HepG2 (cell line): ENCODE measurements around the gene PDE6C. TPM values are rescaled to one million over a fixed set of nuclear protein-coding genes. Genes with fewer than 3 reads are reported as not detected.
A peak's percentile ranks its signal among the peaks of the same experiment; 100 is the strongest.

Experiments
- ATAC-seq: fragments of 200-7000 bp; cut with Tn5 transposase; 3 replicates; pipeline ENCODE4 v1.9.1; 2020; ENCODE audit warnings: mild to moderate bottlenecking, moderate library complexity
- BruUV-seq: library from RNA; stranded (reverse); fragments of 400-500 nt; replicated peaks from 2 replicates; lab custom pipeline; 2021; lab: Mats Ljungman, UMichigan
- CTCF ChIA-PET: fragments of 300-600 bp; formaldehyde crosslinking; extraction: SDS; loops from one replicate; lab custom pipeline; 2021; ENCODE audit warnings: low total read pairs, inconsistent platforms, low intra/inter-chr PET ratio; lab: Yijun Ruan, JAX
- POLR2A ChIA-PET: fragments of 350-600 bp; sonication (Branson Sonifier 250); formaldehyde crosslinking; loops from one replicate; lab custom pipeline; 2020; ENCODE audit warnings: antibody characterized with exemption, inconsistent platforms; lab: Yijun Ruan, JAX
- DNase-seq: peaks from one replicate; pipeline ENCODE4 v3.0.0-alpha.2; 2015; ENCODE audit warnings: low spot score
- FAIRE-seq: peaks from 3 replicates; lab custom pipeline; 2011; peaks lifted over from hg19 to GRCh38; lab: Jason Lieb, UNC
- H2AFZ ChIP-seq: one replicate; pipeline ENCODE4 v1.6.1; 2011; ENCODE audit warnings: low read length, inconsistent platforms
- H3K27ac ChIP-seq: fragments of 300-600 bp; 3 replicates; pipeline ENCODE4 v1.8.0; 2011; ENCODE audit warnings: mixed run types, mild to moderate bottlenecking, mixed read lengths, low read length, inconsistent platforms; ENCODE audit not compliant: insufficient read depth; ENCODE audit errors: extremely low read length
- H3K27me3 ChIP-seq, 2 experiments: fragments of 200-600 bp in 1 of 2; 2 replicates in 1 of 2; 3 replicates in 1 of 2; pipeline versions ENCODE4 v1.6.0 to v1.8.0; 2011; ENCODE audit warnings: low read length in 2 of 2, mild to moderate bottlenecking in 2 of 2, moderate library complexity in 2 of 2, inconsistent platforms in 1 of 2; ENCODE audit not compliant: insufficient read depth in 2 of 2, control insufficient read depth in 1 of 2
- H3K36me3 ChIP-seq, 2 experiments: fragments of 200-600 bp in 1 of 2; replicated peaks in 1 of 2; 2 replicates in 1 of 2; 3 replicates in 1 of 2; pipeline versions ENCODE4 v1.5.1 to v1.8.0; 2011; ENCODE audit warnings: low read length in 2 of 2, inconsistent platforms in 1 of 2; ENCODE audit not compliant: insufficient read depth in 2 of 2, control insufficient read depth in 1 of 2
- H3K4me1 ChIP-seq: 2 replicates; pipeline ENCODE4 v1.5.1; 2012; ENCODE audit warnings: low read length, inconsistent platforms; ENCODE audit not compliant: insufficient read depth
- H3K4me2 ChIP-seq: 2 replicates; pipeline ENCODE4 v1.6.0; 2011; ENCODE audit warnings: low read depth, low read length, inconsistent platforms
- H3K4me3 ChIP-seq, 3 experiments: fragments of 200-600 bp in 1 of 3; sonication (generic), shearing (Covaris generic) in 1 of 3; replicated peaks in 1 of 3; 2 replicates each; pipeline ENCODE4 v1.5.1; 2011 to 2016; ENCODE audit warnings: low read length in 3 of 3, inconsistent platforms in 2 of 3, low read depth in 2 of 3, mild to moderate bottlenecking in 2 of 3, control low read depth in 1 of 3, mixed read lengths in 1 of 3; ENCODE audit not compliant: insufficient read depth in 1 of 3
- H3K79me2 ChIP-seq: one replicate; pipeline ENCODE4 v1.6.1; 2011; ENCODE audit warnings: low read length, inconsistent platforms; ENCODE audit not compliant: insufficient read depth
- H3K9ac ChIP-seq: 2 replicates; pipeline ENCODE4 v1.6.0; 2011; ENCODE audit warnings: mild to moderate bottlenecking, low read depth, low read length, inconsistent platforms; ENCODE audit not compliant: insufficient read depth
- H3K9me3 ChIP-seq: 2 replicates; pipeline ENCODE4 v1.5.1; 2012; ENCODE audit warnings: mild to moderate bottlenecking, low read length
- H4K20me1 ChIP-seq: 2 replicates; pipeline ENCODE4 v1.6.0; 2011; ENCODE audit warnings: inconsistent platforms, mild to moderate bottlenecking, low read length, moderate library complexity; ENCODE audit not compliant: insufficient read depth
- ZBTB40 ChIP-seq, 2 experiments: fragments of 450-650 bp in 1 of 2; sonication (generic) in 1 of 2; formaldehyde crosslinking in 1 of 2; IDR thresholded peaks; 2 replicates each; pipeline versions ENCODE4 v1.6.1 to v1.8.0; 2016 to 2022; ENCODE audit warnings: antibody characterized with exemption in 1 of 2, mild to moderate bottlenecking in 1 of 2, missing genetic modification reagents in 1 of 2
- ZNF138 ChIP-seq: sonication (generic); formaldehyde crosslinking; IDR thresholded peaks from 2 replicates; pipeline ENCODE4 v1.5.0; 2020; ENCODE audit warnings: mild to moderate bottlenecking, low read depth, missing genetic modification reagents
- WGBS: methylation state at CpG from one replicate; pipeline ENCODE4 v1.1.6; 2017; ENCODE audit warnings: low lambda C conversion rate; 5-methylcytosine and 5-hydroxymethylcytosine counted together
- in situ Hi-C: cut with HindIII; loops from 2 replicates; pipeline ENCODE4 v1.10.0; 2017; ENCODE audit warnings: low pct_unique_long_range_greater_than_20kb; ENCODE audit not compliant: extremely low pct_ligation_motif_present
- intact Hi-C: fragments of 100-400 bp; cut with micrococcal nuclease; formaldehyde crosslinking; loops from one replicate; pipeline ENCODE4 v1.10.0; 2022; ENCODE audit not compliant: unreplicated experiment
- polyA plus RNA-seq, 8 experiments: library from polyadenylated mRNA; depleted of rRNA in 3 of 8; stranded (reverse) in 7 of 8; unstranded in 1 of 8; fragments of >200 nt; fragmentation: Illumina TruSeq in 4 of 8; extraction: Trizol in 4 of 8; gene quantifications; 2 replicates each; pipeline versions ENCODE4 v1.2.1 to v1.2.3, GENCODE V29; 2011 to 2016; ENCODE audit warnings: low read depth in 4 of 8, missing spikeins in 1 of 8, mixed read lengths in 1 of 8; ENCODE audit not compliant: insufficient read depth in 1 of 8
- total RNA-seq, 5 experiments: library from RNA; depleted of rRNA; stranded (reverse); fragments of >200 nt; fragmentation: Illumina TruSeq; extraction: Trizol; gene quantifications; 2 replicates each; pipeline ENCODE4 v1.2.3, GENCODE V29; 2016; ENCODE audit warnings: low read depth in 1 of 5

The PDE6C gene
- total and polyA plus RNA-seq, 2 of the 13 experiments (the other 11 are each of a cell fraction or from before 2014, with no cell fraction given) = 0.64 TPM; not detected in 1

DNA sequence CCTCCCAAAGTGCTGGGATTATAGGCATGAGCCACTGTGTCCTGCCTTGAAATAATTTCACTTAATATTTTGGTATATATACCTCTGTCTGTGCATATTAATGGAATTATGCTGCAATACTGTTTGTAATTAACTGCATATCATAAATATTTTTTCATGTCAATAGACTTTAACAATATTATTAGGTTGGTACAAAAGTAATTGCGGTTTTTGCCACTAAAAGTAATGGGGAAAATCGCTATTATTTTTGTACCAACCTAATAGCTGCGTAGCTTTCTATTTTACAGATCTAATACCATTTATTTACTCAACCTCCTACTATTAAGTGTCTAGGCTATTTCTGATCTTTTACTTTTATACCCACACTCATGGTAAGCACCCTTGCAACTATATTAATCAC is 3.9 kb upstream of the PDE6C start:
- CTCF ChIA-PET = no interaction called here
- H3K79me2 ChIP-seq = no peaks in the 10 kb centered on the region
- intact Hi-C loops (no loop called here), in situ Hi-C loops (no loop called here)
- no peak overlapping the region for H3K4me2 ChIP-seq
- POLR2A ChIA-PET = no interaction called here
- no peaks in the 10 kb centered on the region for H3K9me3 ChIP-seq
- BruUV-seq = no TSS peak
- H3K27me3 ChIP-seq = no peaks in the 10 kb centered on the region
- peak; percentile 82 for TF ChIP-seq ZBTB40 (IDR thresholded peaks at IDR 0.05)
- TF ChIP-seq ZBTB40 (CRISPR knock-in tag; IDR thresholded peaks at IDR 0.05) = no peak
- TF ChIP-seq ZNF138 (CRISPR knock-in tag) = no peak
- no peak overlapping the region for H3K4me3 ChIP-seq
- no peak for ATAC-seq
- no peaks in the 10 kb centered on the region for H4K20me1 ChIP-seq
- peaks cover 26% of the 10 kb centered on the region for H3K4me1 ChIP-seq
- no peak for DNase-seq
- H3K36me3 ChIP-seq = no peaks in the 10 kb centered on the region
- no peak overlapping the region for H3K9ac ChIP-seq
- no peak overlapping the region for H3K27ac ChIP-seq
- FAIRE-seq = no peak
- no peak overlapping the region for H2AFZ ChIP-seq
- WGBS = 41% methylated on average over 3 of the region's 3 CpGs
